Loucy (cell line): Measurements from ENCODE around the gene SUSD3.

ENCODE experiments used
- H2AFZ ChIP-seq: fragments of 200-600 bp; sonication (generic); 2 replicates; pipeline ENCODE4 v1.6.0; 2016; ENCODE audit warnings: antibody characterized with exemption, mild to moderate bottlenecking, low read length, moderate library complexity
- H3F3A ChIP-seq: fragments of 200-600 bp; 2 replicates; pipeline ENCODE4 v1.6.0; 2016; ENCODE audit warnings: antibody characterized with exemption, low read depth, mild to moderate bottlenecking
- H3K27me3 ChIP-seq: fragments of 200-600 bp; sonication (generic); 2 replicates; pipeline ENCODE4 v1.6.1; 2014; ENCODE audit warnings: low read length, mild to moderate bottlenecking; ENCODE audit not compliant: insufficient read depth, poor library complexity, severe bottlenecking
- H3K36me3 ChIP-seq: fragments of 200-600 bp; sonication (generic); 2 replicates; pipeline ENCODE4 v1.6.1; 2016; ENCODE audit warnings: low read length; ENCODE audit not compliant: insufficient read depth
- H3K4me1 ChIP-seq: fragments of 200-600 bp; sonication (generic); 2 replicates; pipeline ENCODE4 v1.5.1; 2014; ENCODE audit warnings: low read length, mild to moderate bottlenecking; ENCODE audit not compliant: insufficient read depth, poor library complexity, severe bottlenecking
- H3K4me2 ChIP-seq: fragments of 200-600 bp; sonication (generic); 2 replicates; pipeline ENCODE4 v1.6.0; 2014; ENCODE audit warnings: antibody characterized with exemption, low read length, low read depth, mild to moderate bottlenecking; ENCODE audit not compliant: poor library complexity, severe bottlenecking
- H3K4me3 ChIP-seq: fragments of 200-600 bp; sonication (generic); 2 replicates; pipeline ENCODE4 v1.5.1; 2014; ENCODE audit warnings: low read length, mild to moderate bottlenecking, mixed read lengths; ENCODE audit not compliant: poor library complexity, severe bottlenecking
- H3K79me2 ChIP-seq: fragments of 200-600 bp; sonication (generic); 2 replicates; pipeline ENCODE4 v1.6.1; 2014; ENCODE audit warnings: low read length; ENCODE audit not compliant: insufficient read depth
- H3K9ac ChIP-seq: fragments of 200-600 bp; sonication (generic); 2 replicates; pipeline ENCODE4 v1.6.0; 2014; ENCODE audit warnings: mild to moderate bottlenecking, low read depth, low read length, moderate library complexity; ENCODE audit not compliant: poor library complexity, severe bottlenecking
- H3K9me2 ChIP-seq: fragments of 200-600 bp; sonication (generic); replicated peaks from 2 replicates; pipeline ENCODE4 v1.6.1; 2016; ENCODE audit warnings: low read depth, low read length, mixed read lengths
- H3K9me3 ChIP-seq: fragments of 200-600 bp; sonication (generic); 2 replicates; pipeline ENCODE4 v1.6.1; 2014; ENCODE audit warnings: mild to moderate bottlenecking, antibody characterized with exemption, low read length, low read depth; ENCODE audit not compliant: insufficient read depth
- H4K20me1 ChIP-seq: fragments of 200-600 bp; sonication (generic); 2 replicates; pipeline ENCODE4 v1.6.0; 2014; ENCODE audit warnings: antibody characterized with exemption, low read length, mild to moderate bottlenecking; ENCODE audit not compliant: insufficient read depth, poor library complexity, severe bottlenecking
- CTCF ChIP-seq: fragments of 200-600 bp; sonication (generic); conservative IDR thresholded peaks from 2 replicates; pipeline ENCODE4 v1.5.1; 2014; ENCODE audit warnings: mild to moderate bottlenecking, antibody characterized with exemption, low read length
- EZH2phosphoT487 ChIP-seq: fragments of 200-600 bp; IDR thresholded peaks from 2 replicates; pipeline ENCODE4 v1.6.1; 2018; ENCODE audit warnings: antibody characterized with exemption, mild to moderate bottlenecking, moderate library complexity, borderline replicate concordance

The SUSD3 gene

GRCh38 chr9:93089024-93089423 lies 30.5 kb downstream of the SUSD3 start:
- no peaks in the 10 kb centered on the region for H3K27me3 ChIP-seq
- H3K4me1 ChIP-seq, result peaks cover 28% of the 10 kb centered on the region
- peak overlapping the region; percentile 51; the same call in 1 of the 2 replicates for H2AFZ ChIP-seq
- no peaks in the 10 kb centered on the region for H3K9me3 ChIP-seq
- no peaks in the 10 kb centered on the region for H3K9me2 ChIP-seq
- H3K36me3 ChIP-seq, result no peaks in the 10 kb centered on the region
- no peak overlapping the region for H3K4me2 ChIP-seq
- H3F3A ChIP-seq, result no peaks in the 10 kb centered on the region
- no peak overlapping the region for H3K9ac ChIP-seq
- TF ChIP-seq EZH2phosphoT487 (no peak), CTCF (no peak)
- no peak overlapping the region for H3K4me3 ChIP-seq
- H3K79me2 ChIP-seq, result no peaks in the 10 kb centered on the region
- no peaks in the 10 kb centered on the region for H4K20me1 ChIP-seq

GRCh38 chr9:93089481-93089991 lies 31.0 kb downstream of the SUSD3 start:
- H3K9ac ChIP-seq, result no peak overlapping the region
- no peak overlapping the region for H2AFZ ChIP-seq
- no peaks in the 10 kb centered on the region for H3K9me2 ChIP-seq
- H3K79me2 ChIP-seq, result no peaks in the 10 kb centered on the region
- H4K20me1 ChIP-seq, result no peaks in the 10 kb centered on the region
- H3K27me3 ChIP-seq, result no peaks in the 10 kb centered on the region
- no peak overlapping the region for H3K4me3 ChIP-seq
- H3K4me1 ChIP-seq, result peaks cover 28% of the 10 kb centered on the region
- no peak overlapping the region for H3K4me2 ChIP-seq
- TF ChIP-seq EZH2phosphoT487, result no peak
- TF ChIP-seq CTCF, result no peak
- no peaks in the 10 kb centered on the region for H3F3A ChIP-seq
- no peaks in the 10 kb centered on the region for H3K36me3 ChIP-seq
- no peaks in the 10 kb centered on the region for H3K9me3 ChIP-seq

- no peak overlapping the region for H3K4me3 ChIP-seq
- no peaks in the 10 kb centered on the region for H3K79me2 ChIP-seq
- no peaks in the 10 kb centered on the region for H3K9me3 ChIP-seq
- no peak overlapping the region for H3K9ac ChIP-seq
- H2AFZ ChIP-seq, result no peak overlapping the region
- no peaks in the 10 kb centered on the region for H4K20me1 ChIP-seq
- H3F3A ChIP-seq, result no peaks in the 10 kb centered on the region
- H3K4me2 ChIP-seq, result no peak overlapping the region
- peaks cover 31% of the 10 kb centered on the region for H3K4me1 ChIP-seq
- no peaks in the 10 kb centered on the region for H3K36me3 ChIP-seq
- H3K9me2 ChIP-seq, result no peaks in the 10 kb centered on the region
- H3K27me3 ChIP-seq, result no peaks in the 10 kb centered on the region
- TF ChIP-seq EZH2phosphoT487 (no peak), CTCF (no peak)
Measured at GRCh38 chr9:93090091-93090655, 31.7 kb downstream of the SUSD3 start.
